ENCODE measurements around the gene ENOX2.

- TF ChIP-seq CTCF (IDR thresholded peaks at IDR 0.05; ENCODE audit: low read depth, low read length, poor library complexity, severe bottlenecking) (no peak), EZH2phosphoT487 (IDR thresholded peaks at IDR 0.05; ENCODE audit: borderline replicate concordance, low read length) (no peak)
Measured at GRCh38 chrX:130637591-130637990, 265.4 kb downstream of the ENOX2 start.
